SK-N-SH treated with all-trans-retinoic acid at 6 μM for 48 hours (cell line): ENCODE data around the gene AADAC.

ENCODE experiments used
- ATAC-seq: fragments of 200-7000 bp; cut with Tn5 transposase; 3 replicates; pipeline ENCODE4 v1.9.1; 2020; ENCODE audit warnings: mild to moderate bottlenecking, moderate library complexity
- BACH2 ChIP-seq: fragments of 250-450 bp; sonication (Bioruptor Pico); IDR thresholded peaks from 2 replicates; pipeline ENCODE4 v1.9.0; 2021; ENCODE audit warnings: mild to moderate bottlenecking, borderline replicate concordance
- GLIS3 ChIP-seq: fragments of 250-450 bp; sonication (Bioruptor Pico); IDR thresholded peaks from 2 replicates; pipeline ENCODE4 v1.5.0; 2020; ENCODE audit warnings: mild to moderate bottlenecking, moderate library complexity
- OSR1 ChIP-seq: fragments of 250-450 bp; sonication (Bioruptor Pico); IDR thresholded peaks from 2 replicates; pipeline ENCODE4 v1.8.0; 2022; ENCODE audit warnings: moderate library complexity, mild to moderate bottlenecking, inconsistent platforms
- POU6F1 ChIP-seq: fragments of 250-450 bp; sonication (Bioruptor Pico); IDR thresholded peaks from 2 replicates; pipeline ENCODE4 v1.8.0; 2021; ENCODE audit warnings: low read depth, mild to moderate bottlenecking, moderate library complexity, borderline replicate concordance
- RARB ChIP-seq: fragments of 250-450 bp; sonication (Bioruptor Pico); IDR thresholded peaks from 2 replicates; pipeline ENCODE4 v1.8.0; 2021; ENCODE audit warnings: mild to moderate bottlenecking, moderate library complexity
- SNAI2 ChIP-seq: fragments of 250-450 bp; sonication (Bioruptor Pico); IDR thresholded peaks from 2 replicates; pipeline ENCODE4 v1.5.0; 2020; ENCODE audit warnings: mild to moderate bottlenecking, moderate library complexity
- TCF4 ChIP-seq: fragments of 250-450 bp; sonication (Bioruptor Pico); IDR thresholded peaks from 2 replicates; pipeline ENCODE4 v1.8.0; 2021; ENCODE audit warnings: mild to moderate bottlenecking, moderate library complexity, borderline replicate concordance
- TSHZ2 ChIP-seq: fragments of 250-450 bp; sonication (Bioruptor Pico); IDR thresholded peaks from 2 replicates; pipeline ENCODE4 v1.5.0; 2020; ENCODE audit warnings: mild to moderate bottlenecking, moderate library complexity
- ZC3H10 ChIP-seq: fragments of 250-450 bp; sonication (Bioruptor Pico); IDR thresholded peaks from 2 replicates; pipeline ENCODE4 v1.5.1; 2021; ENCODE audit warnings: mild to moderate bottlenecking, moderate library complexity
- ZNF70 ChIP-seq: fragments of 450-650 bp; formaldehyde crosslinking; IDR thresholded peaks from 2 replicates; pipeline ENCODE4 v1.5.0; 2020; ENCODE audit warnings: mild to moderate bottlenecking, moderate library complexity
- ZNF8 ChIP-seq: fragments of 450-650 bp; formaldehyde crosslinking; IDR thresholded peaks from 2 replicates; pipeline ENCODE4 v1.5.0; 2020; ENCODE audit warnings: mild to moderate bottlenecking, moderate library complexity
- TF ChIP-seq, protein P1 (sequence below): fragments of 250-450 bp; sonication (Bioruptor Pico); IDR thresholded peaks from 2 replicates; pipeline ENCODE4 v1.5.1; 2020; ENCODE audit warnings: low read depth, mild to moderate bottlenecking, moderate library complexity
- TF ChIP-seq, protein P2 (sequence below): fragments of 250-450 bp; sonication (Bioruptor Pico); IDR thresholded peaks from 2 replicates; pipeline ENCODE4 v1.5.1; 2021; ENCODE audit warnings: mild to moderate bottlenecking, moderate library complexity

AADAC gene

GRCh38 chr3:151766454-151766853 lies 47.5 kb upstream of the AADAC start:
- ATAC-seq = no peak
- no peak for TF ChIP-seq BACH2
- TF ChIP-seq, protein P1, sequence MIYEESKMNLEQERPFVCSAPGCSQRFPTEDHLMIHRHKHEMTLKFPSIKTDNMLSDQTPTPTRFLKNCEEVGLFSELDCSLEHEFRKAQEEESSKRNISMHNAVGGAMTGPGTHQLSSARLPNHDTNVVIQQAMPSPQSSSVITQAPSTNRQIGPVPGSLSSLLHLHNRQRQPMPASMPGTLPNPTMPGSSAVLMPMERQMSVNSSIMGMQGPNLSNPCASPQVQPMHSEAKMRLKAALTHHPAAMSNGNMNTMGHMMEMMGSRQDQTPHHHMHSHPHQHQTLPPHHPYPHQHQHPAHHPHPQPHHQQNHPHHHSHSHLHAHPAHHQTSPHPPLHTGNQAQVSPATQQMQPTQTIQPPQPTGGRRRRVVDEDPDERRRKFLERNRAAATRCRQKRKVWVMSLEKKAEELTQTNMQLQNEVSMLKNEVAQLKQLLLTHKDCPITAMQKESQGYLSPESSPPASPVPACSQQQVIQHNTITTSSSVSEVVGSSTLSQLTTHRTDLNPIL = no peak
- TF ChIP-seq, protein P2, sequence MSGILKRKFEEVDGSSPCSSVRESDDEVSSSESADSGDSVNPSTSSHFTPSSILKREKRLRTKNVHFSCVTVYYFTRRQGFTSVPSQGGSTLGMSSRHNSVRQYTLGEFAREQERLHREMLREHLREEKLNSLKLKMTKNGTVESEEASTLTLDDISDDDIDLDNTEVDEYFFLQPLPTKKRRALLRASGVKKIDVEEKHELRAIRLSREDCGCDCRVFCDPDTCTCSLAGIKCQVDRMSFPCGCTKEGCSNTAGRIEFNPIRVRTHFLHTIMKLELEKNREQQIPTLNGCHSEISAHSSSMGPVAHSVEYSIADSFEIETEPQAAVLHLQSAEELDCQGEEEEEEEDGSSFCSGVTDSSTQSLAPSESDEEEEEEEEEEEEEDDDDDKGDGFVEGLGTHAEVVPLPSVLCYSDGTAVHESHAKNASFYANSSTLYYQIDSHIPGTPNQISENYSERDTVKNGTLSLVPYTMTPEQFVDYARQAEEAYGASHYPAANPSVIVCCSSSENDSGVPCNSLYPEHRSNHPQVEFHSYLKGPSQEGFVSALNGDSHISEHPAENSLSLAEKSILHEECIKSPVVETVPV (CRISPR knock-in tag) = no peak
- TF ChIP-seq SNAI2 = no peak
- no peak for TF ChIP-seq ZNF8 (CRISPR knock-in tag)
- no peak for TF ChIP-seq TSHZ2 (CRISPR knock-in tag)
- TF ChIP-seq GLIS3 = no peak
- TF ChIP-seq TCF4 (CRISPR knock-in tag) = no peak
- TF ChIP-seq POU6F1 (CRISPR knock-in tag) = no peak

DNA sequence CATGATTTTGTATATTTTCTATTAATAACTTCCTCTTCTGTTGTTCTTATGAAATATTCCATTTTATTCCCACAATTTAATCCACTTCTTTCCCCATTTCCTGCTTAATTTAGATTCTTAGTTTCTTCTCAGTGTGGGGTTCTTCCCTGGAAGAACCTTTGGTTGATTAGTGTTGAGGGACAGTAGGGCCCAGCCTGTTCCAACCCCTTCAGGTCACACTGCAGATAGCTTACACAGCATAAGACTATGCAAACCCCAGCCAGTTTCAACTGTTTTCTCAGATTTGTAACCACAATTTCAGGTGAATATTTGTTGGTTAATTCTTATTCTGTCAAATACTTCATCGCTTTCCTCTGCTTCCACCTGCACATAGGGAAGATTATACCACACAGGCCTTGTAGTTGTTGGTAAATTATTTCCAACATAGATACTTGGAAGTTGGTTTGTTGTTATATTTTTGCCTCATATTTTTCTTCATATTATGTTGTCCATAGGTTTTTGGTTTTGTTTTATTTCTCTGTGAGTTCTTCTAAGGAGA lies 45.5 kb upstream of the AADAC start:
- no peak for TF ChIP-seq ZC3H10 (CRISPR knock-in tag)

DNA sequence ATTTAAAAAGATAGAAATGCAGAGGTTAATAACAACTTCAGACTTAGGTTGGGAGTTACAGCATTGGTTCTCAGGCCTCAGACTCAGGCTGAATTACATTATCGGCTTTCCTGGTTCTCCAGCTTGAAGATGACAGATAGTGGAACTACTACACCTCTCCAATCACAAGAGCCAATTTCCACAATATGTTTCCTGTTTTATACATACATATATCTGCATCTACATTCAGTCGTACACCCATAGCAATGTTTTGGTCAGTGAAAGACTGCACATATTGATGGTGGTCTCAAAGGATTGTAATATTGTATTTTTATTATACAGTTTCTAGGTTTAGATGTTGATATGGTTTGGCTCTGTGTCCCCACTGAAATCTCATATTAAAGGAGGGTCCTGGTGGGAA lies 44.7 kb upstream of the AADAC start:
- no peak for TF ChIP-seq GLIS3
- TF ChIP-seq RARB (CRISPR knock-in tag) = no peak
- TF ChIP-seq OSR1 (CRISPR knock-in tag) = no peak
- TF ChIP-seq TSHZ2 (CRISPR knock-in tag) = no peak
- TF ChIP-seq ZNF70 (CRISPR knock-in tag) = no peak
- TF ChIP-seq, protein P2 (CRISPR knock-in tag) = no peak
- TF ChIP-seq, protein P1 = no peak
- ATAC-seq = no peak

More for the DNA sequence above, 45.5 kb upstream of the AADAC start:
- ATAC-seq = no peak

- TF ChIP-seq TCF4 (CRISPR knock-in tag) = no peak
- ATAC-seq = peak; percentile 74
These were observed 43.0 kb upstream of the AADAC start for GRCh38 chr3:151770956-151771355.
